Naive thymus-derived CD4-positive, alpha-beta T cell (primary cell): ENCODE data around the gene LTBP2. TPM values are rescaled to one million over a fixed set of nuclear protein-coding genes. Genes with fewer than 3 reads are reported as not detected.

Experiments used
- ATAC-seq: fragments of 150-1000 bp; cut with Tn5 transposase; 2 replicates; pipeline ENCODE4 v1.10.0; 2021; ENCODE audit warnings: mild to moderate bottlenecking, moderate library complexity
- CTCF ChIA-PET: fragments of 350-600 bp; sonication (Branson Sonifier 250); formaldehyde crosslinking; loops from one replicate; lab custom pipeline; 2021; ENCODE audit warnings: antibody characterized with exemption; lab: Charles Lee
- POLR2A ChIA-PET: fragments of 350-600 bp; sonication (Branson Sonifier 250); formaldehyde crosslinking; loops from one replicate; lab custom pipeline; 2021; ENCODE audit warnings: antibody characterized with exemption, inconsistent platforms; lab: Charles Lee
- DNase-seq, 9 donors: peaks; one replicate each; pipeline versions ENCODE4 v3.0.0 to v3.0.0-alpha.2; 2020 to 2022; ENCODE audit warnings: mixed read lengths in 1 of 9
- H3K27ac ChIP-seq: one replicate; pipeline ENCODE4 v1.7.0; 2013; ENCODE audit warnings: mild to moderate bottlenecking, low read depth, low read length, moderate library complexity
- H3K27me3 ChIP-seq, 2 donors: one replicate each; pipeline ENCODE4 v1.7.0; 2013; ENCODE audit warnings: low read length in 2 of 2, mild to moderate bottlenecking in 2 of 2, moderate library complexity in 2 of 2; ENCODE audit not compliant: control insufficient read depth in 2 of 2, insufficient read depth in 2 of 2
- H3K36me3 ChIP-seq, 3 experiments: 1 replicate in 2 of 3; 2 replicates in 1 of 3; pipeline ENCODE4 v1.7.0; 2013; ENCODE audit warnings: low read length in 3 of 3, mild to moderate bottlenecking in 3 of 3, moderate library complexity in 1 of 3; ENCODE audit not compliant: insufficient read depth in 3 of 3, control insufficient read depth in 2 of 3
- H3K4me1 ChIP-seq, 2 donors: one replicate each; pipeline ENCODE4 v1.7.0; 2013; ENCODE audit warnings: low read length in 2 of 2, mild to moderate bottlenecking in 2 of 2, moderate library complexity in 1 of 2; ENCODE audit not compliant: control insufficient read depth in 2 of 2, insufficient read depth in 2 of 2
- H3K4me3 ChIP-seq: 2 replicates; pipeline ENCODE4 v1.7.0; 2013; ENCODE audit warnings: mild to moderate bottlenecking, low read length
- H3K9me3 ChIP-seq, 3 experiments: 1 replicate in 2 of 3; 2 replicates in 1 of 3; pipeline ENCODE4 v1.7.0; 2013; ENCODE audit warnings: low read length in 3 of 3; ENCODE audit not compliant: control insufficient read depth in 2 of 3
- H3K27ac Mint-ChIP-seq, 9 donors: one replicate each; pipeline ENCODE4 v1.8.0; 2020 to 2022; ENCODE audit warnings: mixed read lengths in 9 of 9, mild to moderate bottlenecking in 8 of 9, moderate library complexity in 5 of 9, inconsistent platforms in 2 of 9
- H3K27me3 Mint-ChIP-seq, 5 donors: one replicate each; pipeline ENCODE4 v1.8.0; 2021 to 2022; ENCODE audit warnings: mixed read lengths in 5 of 5, mild to moderate bottlenecking in 1 of 5
- H3K36me3 Mint-ChIP-seq, 5 donors: one replicate each; pipeline ENCODE4 v1.8.0; 2020 to 2022; ENCODE audit warnings: mixed read lengths in 5 of 5, mild to moderate bottlenecking in 3 of 5, inconsistent platforms in 1 of 5
- H3K4me1 Mint-ChIP-seq, 7 donors: one replicate each; pipeline ENCODE4 v1.8.0; 2020 to 2022; ENCODE audit warnings: mixed read lengths in 7 of 7, mild to moderate bottlenecking in 3 of 7, inconsistent platforms in 1 of 7
- H3K4me3 Mint-ChIP-seq, 10 donors: one replicate each; pipeline ENCODE4 v1.8.0; 2020 to 2022; ENCODE audit warnings: mild to moderate bottlenecking in 10 of 10, mixed read lengths in 10 of 10, moderate library complexity in 6 of 10, inconsistent platforms in 2 of 10
- H3K9me3 Mint-ChIP-seq, 11 donors: one replicate each; pipeline ENCODE4 v1.8.0; 2020 to 2022; ENCODE audit warnings: mixed read lengths in 11 of 11, mild to moderate bottlenecking in 4 of 11, inconsistent platforms in 1 of 11, moderate library complexity in 1 of 11
- intact Hi-C, 2 donors: fragments of 100-400 bp; cut with micrococcal nuclease; formaldehyde crosslinking; loops; one replicate each; pipeline ENCODE4 v1.15.1; 2023
- polyA plus RNA-seq, 2 donors: library from polyadenylated mRNA; unstranded; fragments of 300-500 nt; fragmentation: Illumina TruSeq; gene quantifications; one replicate each; pipeline ENCODE4 v1.2.3, GENCODE V29; 2021
- total RNA-seq, 6 experiments: library from RNA in 5 of 6; stranded (reverse) in 5 of 6; gene quantifications; 1 replicate in 5 of 6; 2 replicates in 1 of 6; pipeline ENCODE4 v1.2.3 and lab custom pipeline; 2021 to 2026

Gene LTBP2
- total and polyA plus RNA-seq, 7 experiments from 2014 or later, result 0.07 to 1.1 (median 0.27) TPM

DNA sequence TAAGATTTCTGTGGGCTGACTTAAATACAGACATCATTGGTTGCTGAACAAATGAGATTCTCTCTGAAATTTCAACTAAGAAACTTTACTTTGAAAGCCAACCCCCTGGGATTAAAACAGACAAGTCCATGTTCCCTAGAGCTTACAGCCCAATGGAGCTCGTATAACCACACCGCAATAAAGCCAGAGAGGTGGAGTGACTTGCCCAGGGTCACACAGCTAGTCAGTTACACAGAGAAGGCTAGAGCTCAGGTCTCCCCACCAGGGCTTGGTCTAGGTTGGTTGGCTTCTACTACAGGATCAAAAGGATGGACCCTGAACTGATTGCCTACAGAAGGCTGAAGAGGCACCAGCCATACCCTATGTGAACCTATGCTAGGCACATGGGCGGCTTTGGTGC is 8.9 kb upstream of the LTBP2 start:
- H3K27ac Mint-ChIP-seq, result peak overlapping the region in 2 of 9 donors; percentile 89 to 95
- H3K4me1 Mint-ChIP-seq, result peaks cover 28 to 54% (median 32%) of the 10 kb centered on the region in 7 donors

DNA sequence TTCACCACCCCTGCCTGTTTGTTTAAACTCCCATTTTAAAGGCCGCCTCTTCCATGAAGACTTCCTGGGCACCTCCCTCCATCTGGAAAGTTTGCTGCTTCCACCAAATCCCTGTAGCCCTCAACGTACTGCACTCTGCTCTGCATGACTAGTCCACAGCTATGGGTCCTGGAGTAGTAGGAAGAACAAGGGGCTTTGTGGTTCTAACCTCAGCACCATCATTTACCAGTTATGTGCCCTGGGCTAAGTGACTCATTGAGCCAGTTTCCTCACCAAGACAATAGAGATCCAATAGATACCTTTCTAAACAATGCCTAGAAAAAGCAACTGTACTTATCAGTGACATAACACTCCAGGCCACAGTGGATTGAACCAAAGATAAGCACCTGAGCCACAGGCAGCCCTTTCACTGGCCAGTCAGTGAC is 8.5 kb upstream of the LTBP2 start:
- ATAC-seq, result no peak
- CTCF ChIA-PET, result interaction anchor here (0.6 kb wide), 1 partner anchor 219 kb away, joined by 3 read pairs; no protein-coding TSS in a partner anchor

More for the DNA sequence above, 8.9 kb upstream of the LTBP2 start:
- Histone ChIP-seq H3K4me1 (peaks cover 20 to 45% of the 10 kb centered on the region in 2 donors), H3K9me3 (no peaks in the 10 kb centered on the region), H3K27ac (no peak overlapping the region), H3K4me3 (no peak overlapping the region), H3K27me3 (no peaks in the 10 kb centered on the region), H3K36me3 (no peaks in the 10 kb centered on the region)
- ChIA-PET CTCF (interaction anchor here (0.6 to 1.3 kb wide), 2 partner anchors 8 to 218 kb away, joined by 3 to 5 read pairs; no protein-coding TSS in a partner anchor), POLR2A (interaction anchor here (1.1 kb wide), 1 partner anchor 9 kb away, joined by 3 read pairs; the partner anchor contains the start of gene LTBP2)
- ATAC-seq (no peak), DNase-seq (no peak)
- peaks cover 0 to 12% (median 0%) of the 10 kb centered on the region in 5 donors for H3K27me3 Mint-ChIP-seq
- H3K4me3 Mint-ChIP-seq, result no peak overlapping the region
- peaks cover 0 to 2% (median 0%) of the 10 kb centered on the region in 5 donors for H3K36me3 Mint-ChIP-seq
- intact Hi-C loops, result no loop called here
- H3K9me3 Mint-ChIP-seq, result no peaks in the 10 kb centered on the region

DNA sequence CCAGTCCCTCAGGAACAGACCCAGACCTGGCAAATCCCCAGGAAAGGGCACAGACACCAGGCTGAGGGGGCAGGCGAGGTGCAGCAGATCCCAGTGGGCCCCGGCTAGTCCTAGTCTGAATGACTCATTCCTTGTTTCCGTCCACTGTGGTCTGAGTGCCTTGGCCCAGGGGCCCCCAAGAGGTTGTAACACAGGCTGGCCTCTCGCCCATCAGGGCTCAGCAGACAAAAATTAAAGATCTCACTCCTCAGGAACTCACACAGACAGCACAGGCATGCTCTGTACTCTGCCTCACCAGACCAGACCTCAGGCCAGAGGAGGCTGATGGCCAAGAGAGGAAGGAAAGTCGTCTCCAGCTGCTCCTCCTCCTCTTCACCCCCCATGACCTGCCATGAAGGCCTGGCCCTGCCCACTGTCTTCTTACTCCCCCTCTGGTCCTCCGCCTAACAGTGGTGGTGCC is 7.7 kb upstream of the LTBP2 start:
- no peaks in the 10 kb centered on the region for H3K9me3 ChIP-seq
- H3K27me3 ChIP-seq, result no peaks in the 10 kb centered on the region
- ATAC-seq (no peak), DNase-seq (no peak)
- H3K9me3 Mint-ChIP-seq, result no peaks in the 10 kb centered on the region
- H3K36me3 ChIP-seq, result no peaks in the 10 kb centered on the region
- no peak overlapping the region for H3K27ac ChIP-seq
- ChIA-PET CTCF (interaction anchor here (0.6 to 1.7 kb wide), 4 partner anchors 10 to 184 kb away, joined by 4 read pairs; no protein-coding TSS in a partner anchor), POLR2A (interaction anchor here (1.8 kb wide), 1 partner anchor 10 kb away, joined by 12 read pairs; no protein-coding TSS in a partner anchor)
- peak overlapping the region in 4 of 10 donors; percentile 11 to 62 (median 42) for H3K4me3 Mint-ChIP-seq
- intact Hi-C loops, result loop anchor here in 1 of 2 donors (5.0 kb wide), 1 partner anchor 33 kb away; no protein-coding TSS in a partner anchor
- no peak overlapping the region for H3K4me3 ChIP-seq
- peaks cover 24 to 45% of the 10 kb centered on the region in 2 donors for H3K4me1 ChIP-seq
- H3K27me3 Mint-ChIP-seq, result peaks cover 0 to 23% (median 0%) of the 10 kb centered on the region in 5 donors
- peaks cover 0 to 2% (median 0%) of the 10 kb centered on the region in 5 donors for H3K36me3 Mint-ChIP-seq
- peak overlapping the region in 7 of 9 donors; percentile 7 to 95 (median 58) for H3K27ac Mint-ChIP-seq
- H3K4me1 Mint-ChIP-seq, result peaks cover 33 to 65% (median 41%) of the 10 kb centered on the region in 7 donors

More for the DNA sequence above, 8.5 kb upstream of the LTBP2 start:
- Histone ChIP-seq H3K4me1 (peaks cover 20 to 45% of the 10 kb centered on the region in 2 donors), H3K27me3 (no peaks in the 10 kb centered on the region), H3K27ac (no peak overlapping the region), H3K9me3 (no peaks in the 10 kb centered on the region), H3K4me3 (no peak overlapping the region), H3K36me3 (no peaks in the 10 kb centered on the region)
- POLR2A ChIA-PET, result interaction anchor here (1.1 kb wide), 1 partner anchor 8 kb away, joined by 3 read pairs; the partner anchor contains the start of gene LTBP2
- no peak for DNase-seq
- H3K27ac Mint-ChIP-seq, result peak overlapping the region in 6 of 9 donors; percentile 3 to 95 (median 57)
- peak overlapping the region in 2 of 10 donors; percentile 11 to 62 for H3K4me3 Mint-ChIP-seq
- peaks cover 0 to 2% (median 0%) of the 10 kb centered on the region in 5 donors for H3K36me3 Mint-ChIP-seq
- no peaks in the 10 kb centered on the region for H3K9me3 Mint-ChIP-seq
- peaks cover 32 to 57% (median 36%) of the 10 kb centered on the region in 7 donors for H3K4me1 Mint-ChIP-seq
- intact Hi-C loops, result no loop called here
- H3K27me3 Mint-ChIP-seq, result peaks cover 0 to 15% (median 0%) of the 10 kb centered on the region in 5 donors

DNA sequence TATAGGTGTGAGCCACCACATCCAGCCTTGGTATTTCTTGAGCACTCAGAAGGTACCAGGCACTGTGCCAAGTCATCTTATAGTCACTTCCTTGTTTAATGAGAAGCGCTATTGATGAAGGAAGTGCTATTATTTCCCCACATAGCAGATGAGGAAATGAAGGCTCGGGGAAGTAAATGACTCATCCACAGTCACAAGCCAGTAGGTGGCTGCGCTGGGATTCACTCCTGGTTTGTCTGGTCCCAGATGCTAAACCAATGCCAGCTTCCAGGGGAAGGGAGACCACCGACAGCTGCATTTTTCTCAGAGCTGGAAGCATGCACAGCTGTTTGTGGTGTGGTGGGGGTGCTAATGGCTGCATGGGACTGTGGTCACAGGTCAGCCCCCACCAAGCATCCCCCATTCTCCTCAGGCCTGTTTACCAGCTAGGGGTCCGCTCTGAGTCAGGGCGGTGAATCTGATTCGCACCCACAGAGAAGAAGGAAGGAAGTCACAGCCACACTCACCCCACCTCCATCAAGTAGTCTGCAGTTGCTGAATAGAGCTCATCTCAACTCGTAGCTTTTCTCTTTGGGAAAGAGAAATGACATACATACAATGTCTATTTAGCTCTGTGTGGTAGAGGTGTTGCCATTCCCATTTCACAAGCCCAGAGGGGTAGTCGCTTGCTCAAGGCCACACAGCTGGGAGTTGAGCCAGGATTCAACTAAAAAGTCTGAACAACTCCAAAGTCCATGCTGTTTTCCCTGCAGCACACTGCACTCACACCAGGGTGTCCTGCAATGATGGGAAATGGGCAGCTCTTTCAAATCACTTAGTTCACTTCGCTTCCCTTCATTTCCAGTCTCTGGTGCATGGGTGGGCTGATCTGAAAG is 6.3 kb upstream of the LTBP2 start:
- intact Hi-C loops, result loop anchor here in 1 of 2 donors (5.0 kb wide), 1 partner anchor 34 kb away; no protein-coding TSS in a partner anchor
- H3K9me3 Mint-ChIP-seq, result no peaks in the 10 kb centered on the region
- CTCF ChIA-PET, result interaction anchor here (0.6 to 2.6 kb wide), 12 partner anchors 9 to 188 kb away, joined by 3 to 30 read pairs (median 4); no protein-coding TSS in a partner anchor
- H3K4me1 ChIP-seq, result peaks cover 24 to 45% of the 10 kb centered on the region in 2 donors
- ATAC-seq (peak; percentile 86), DNase-seq (peak; percentile 31 to 70 (median 58))
- POLR2A ChIA-PET, result interaction anchor here (0.6 to 2.0 kb wide), 11 partner anchors 9 to 263 kb away, joined by 3 to 12 read pairs (median 4); partner anchors contain the start of genes AREL1, DLST, FCF1 and YLPM1
- peaks cover 0 to 2% (median 0%) of the 10 kb centered on the region in 5 donors for H3K36me3 Mint-ChIP-seq
- peak overlapping the region; percentile 67 for H3K27ac ChIP-seq
- peak overlapping the region; percentile 55 to 92 (median 82) for H3K4me3 Mint-ChIP-seq
- no peaks in the 10 kb centered on the region for H3K36me3 ChIP-seq
- peak overlapping the region; percentile 52 for H3K4me3 ChIP-seq
- H3K27ac Mint-ChIP-seq, result peak overlapping the region; percentile 70 to 95 (median 93)
- H3K9me3 ChIP-seq, result no peaks in the 10 kb centered on the region
- H3K4me1 Mint-ChIP-seq, result peaks cover 40 to 70% (median 47%) of the 10 kb centered on the region in 7 donors
- peaks cover 0 to 29% (median 2%) of the 10 kb centered on the region in 5 donors for H3K27me3 Mint-ChIP-seq
- H3K27me3 ChIP-seq, result no peaks in the 10 kb centered on the region

DNA sequence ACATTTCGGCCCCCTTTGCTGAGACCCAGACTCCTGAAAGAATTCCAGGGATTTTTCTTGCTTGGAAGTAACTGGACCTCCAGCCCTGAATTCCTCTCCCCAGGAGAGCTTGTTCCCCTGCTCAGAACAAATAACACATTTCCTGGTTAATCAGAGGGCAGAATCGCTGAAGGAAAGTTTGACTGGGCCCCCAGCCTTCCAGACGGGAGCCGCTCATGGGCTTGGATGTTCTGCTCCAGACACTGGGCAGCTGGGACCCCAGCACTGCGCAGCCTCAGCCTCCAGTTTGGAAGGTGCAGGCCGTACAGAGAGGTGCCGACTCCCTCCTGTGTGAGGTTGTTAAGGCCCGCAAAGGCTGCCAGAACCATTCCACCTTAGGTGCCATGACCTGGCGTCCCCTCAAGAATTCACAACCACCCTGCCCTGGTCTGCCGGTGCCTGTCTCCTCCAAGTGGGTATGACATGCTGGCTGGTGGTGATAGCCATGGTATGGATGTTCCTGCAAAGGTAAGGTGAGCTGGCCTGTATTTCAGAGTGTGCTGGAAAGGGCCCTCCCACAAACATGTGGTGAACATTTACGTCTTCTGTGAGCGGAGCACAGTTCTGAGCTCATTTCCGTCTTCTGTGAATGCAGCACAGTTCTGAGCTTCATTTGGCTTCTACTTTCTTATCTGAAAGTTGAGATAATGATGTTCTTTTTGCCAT is 5.1 kb upstream of the LTBP2 start:
- peaks cover 40 to 70% (median 51%) of the 10 kb centered on the region in 7 donors for H3K4me1 Mint-ChIP-seq
- DNase-seq (no peak), ATAC-seq (no peak)
- Histone ChIP-seq H3K9me3 (no peaks in the 10 kb centered on the region), H3K27me3 (no peaks in the 10 kb centered on the region), H3K36me3 (no peaks in the 10 kb centered on the region), H3K27ac (no peak overlapping the region), H3K4me1 (peaks cover 24 to 45% of the 10 kb centered on the region in 2 donors), H3K4me3 (no peak overlapping the region)
- no peaks in the 10 kb centered on the region for H3K9me3 Mint-ChIP-seq
- CTCF ChIA-PET, result interaction anchor here (0.6 to 2.6 kb wide), 4 partner anchors 8 to 175 kb away, joined by 3 to 30 read pairs (median 3); no protein-coding TSS in a partner anchor
- H3K4me3 Mint-ChIP-seq, result peak overlapping the region in 3 of 10 donors; percentile 82 to 83 (median 82)
- peak overlapping the region in 4 of 9 donors; percentile 45 to 95 (median 94) for H3K27ac Mint-ChIP-seq
- peaks cover 0 to 29% (median 2%) of the 10 kb centered on the region in 5 donors for H3K27me3 Mint-ChIP-seq
- peaks cover 0 to 2% (median 0%) of the 10 kb centered on the region in 5 donors for H3K36me3 Mint-ChIP-seq
- POLR2A ChIA-PET, result interaction anchor here (1.9 to 2.0 kb wide), 2 partner anchors 96 to 146 kb away, joined by 8 read pairs; partner anchors contain the start of genes AREL1, FCF1 and YLPM1
- intact Hi-C loops, result loop anchor here in 1 of 2 donors (5.0 kb wide), 1 partner anchor 35 kb away; no protein-coding TSS in a partner anchor
